SK-N-SH (cell line): ENCODE results near the gene TAS2R13. TPM values are rescaled to one million over a fixed set of nuclear protein-coding genes. Genes with fewer than 3 reads are reported as not detected.

ENCODE experiments used
- CTCF ChIA-PET: fragments of 300-600, 350-600 bp; formaldehyde crosslinking; extraction: SDS; loops from one replicate; lab custom pipeline; 2021; lab: Yijun Ruan, JAX
- POLR2A ChIA-PET: fragments of 350-600 bp; sonication (Branson Sonifier 250); formaldehyde crosslinking; extraction: SDS; loops from one replicate; lab custom pipeline; 2020; ENCODE audit warnings: antibody characterized with exemption, inconsistent platforms; lab: Yijun Ruan, JAX
- DNase-seq: peaks from one replicate; pipeline ENCODE4 v3.0.0; 2012
- H2AFZ ChIP-seq: fragments of 200-600 bp; sonication (generic); 2 replicates; pipeline ENCODE4 v1.8.1; 2016; ENCODE audit warnings: antibody characterized with exemption, mild to moderate bottlenecking, low read depth
- H3F3A ChIP-seq: fragments of 200-600 bp; sonication (generic); replicated peaks from 2 replicates; pipeline ENCODE3; 2016; ENCODE audit warnings: antibody characterized with exemption, mild to moderate bottlenecking; ENCODE audit not compliant: insufficient read depth
- H3K27ac ChIP-seq, 2 experiments: fragments of 200-500 bp in 1 of 2; fragments of 200-600 bp in 1 of 2; sonication (Bioruptor generic) in 1 of 2; sonication (generic), shearing (Covaris generic) in 1 of 2; 2 replicates each; pipeline versions ENCODE4 v1.5.1 to v1.6.1; 2014 to 2016; ENCODE audit warnings: low read depth in 2 of 2, inconsistent platforms in 1 of 2, low read length in 1 of 2, mild to moderate bottlenecking in 1 of 2, mixed read lengths in 1 of 2
- H3K27me3 ChIP-seq: fragments of 200-600 bp; sonication (generic), shearing (Covaris generic); 2 replicates; pipeline ENCODE4 v1.6.1; 2016; ENCODE audit warnings: mixed run types; ENCODE audit not compliant: insufficient read depth
- H3K36me3 ChIP-seq, 2 experiments: fragments of 200-500 bp in 1 of 2; fragments of 200-600 bp in 1 of 2; sonication (Bioruptor generic) in 1 of 2; sonication (generic) in 1 of 2; replicated peaks in 1 of 2; 2 replicates each; pipeline versions ENCODE3 to v1.5.1; 2014 to 2016; ENCODE audit warnings: low read length in 1 of 2, mild to moderate bottlenecking in 1 of 2; ENCODE audit not compliant: insufficient read depth in 2 of 2, control insufficient read depth in 1 of 2
- H3K4me1 ChIP-seq, 2 experiments: fragments of 200-500 bp in 1 of 2; fragments of 200-600 bp in 1 of 2; sonication (Bioruptor generic) in 1 of 2; sonication (generic), shearing (Covaris generic) in 1 of 2; 2 replicates each; pipeline versions ENCODE4 v1.5.1 to v1.6.1; 2014 to 2016; ENCODE audit warnings: low read depth in 1 of 2, low read length in 1 of 2, mixed run types in 1 of 2; ENCODE audit not compliant: insufficient read depth in 2 of 2, control insufficient read depth in 1 of 2
- H3K4me2 ChIP-seq: fragments of 200-600 bp; sonication (generic), shearing (Covaris generic); 2 replicates; pipeline ENCODE4 v1.6.1; 2017; ENCODE audit warnings: mixed run types
- H3K4me3 ChIP-seq, 2 experiments: fragments of 200-500 bp in 1 of 2; fragments of 200-600 bp in 1 of 2; sonication (Bioruptor generic) in 1 of 2; sonication (generic), shearing (Covaris generic) in 1 of 2; 2 replicates each; pipeline versions ENCODE4 v1.5.1 to v1.8.1; 2014 to 2016; ENCODE audit warnings: low read depth in 2 of 2, inconsistent platforms in 1 of 2, low read length in 1 of 2, mild to moderate bottlenecking in 1 of 2, mixed read lengths in 1 of 2, moderate library complexity in 1 of 2
- H3K79me2 ChIP-seq: fragments of 200-600 bp; sonication (generic); 2 replicates; pipeline ENCODE4 v1.8.1; 2017; ENCODE audit warnings: mild to moderate bottlenecking; ENCODE audit not compliant: insufficient read depth
- H3K9ac ChIP-seq: fragments of 200-600 bp; sonication (generic); 2 replicates; pipeline ENCODE4 v1.6.1; 2017; ENCODE audit warnings: mixed run types
- H3K9me2 ChIP-seq: fragments of 200-600 bp; sonication (generic); 2 replicates; pipeline ENCODE4 v1.6.1; 2017; ENCODE audit warnings: mixed run types
- H3K9me3 ChIP-seq: fragments of 200-600 bp; sonication (generic); 2 replicates; pipeline ENCODE4 v1.6.1; 2017; ENCODE audit warnings: mixed run types, mild to moderate bottlenecking, moderate library complexity
- H4K20me1 ChIP-seq: fragments of 200-600 bp; sonication (generic); 2 replicates; pipeline ENCODE4 v1.6.1; 2017; ENCODE audit warnings: mild to moderate bottlenecking, mixed run types; ENCODE audit not compliant: insufficient read depth
- CTCF ChIP-seq: fragments of 200-600 bp; sonication (generic); IDR thresholded peaks from 2 replicates; pipeline ENCODE4 v1.6.1; 2017; ENCODE audit warnings: antibody characterized with exemption, mild to moderate bottlenecking, moderate library complexity
- EZH2phosphoT487 ChIP-seq: fragments of 200-600 bp; sonication (generic); IDR thresholded peaks from 2 replicates; pipeline ENCODE4 v1.6.1; 2017; ENCODE audit warnings: low read depth, mixed run types, mild to moderate bottlenecking, antibody characterized with exemption, moderate library complexity, borderline replicate concordance
- FOSL2 ChIP-seq: IDR thresholded peaks from 2 replicates; pipeline ENCODE4 v1.4.0; 2012; ENCODE audit warnings: low read depth, mild to moderate bottlenecking, moderate library complexity, borderline replicate concordance
- GABPA ChIP-seq: IDR thresholded peaks from 2 replicates; pipeline ENCODE4 v1.4.0; 2012; ENCODE audit warnings: low read depth, mild to moderate bottlenecking
- GATA2 ChIP-seq: sonication (generic); formaldehyde crosslinking; IDR thresholded peaks from 2 replicates; pipeline ENCODE4 v1.5.0; 2020; ENCODE audit warnings: mild to moderate bottlenecking, missing genetic modification reagents
- REST ChIP-seq: IDR thresholded peaks from 2 replicates; pipeline ENCODE4 v1.6.1; 2012; ENCODE audit warnings: mild to moderate bottlenecking, low read depth, low read length, moderate library complexity
- SIN3A ChIP-seq: IDR thresholded peaks from 2 replicates; pipeline ENCODE4 v1.6.1; 2012; ENCODE audit warnings: low read depth, mild to moderate bottlenecking, low read length, moderate library complexity, borderline replicate concordance
- polyA plus RNA-seq, 3 experiments: library from polyadenylated mRNA; depleted of rRNA; stranded (reverse); fragments of >200 nt; gene quantifications; 2 replicates each; pipeline ENCODE4 v1.2.3, GENCODE V29; 2012
- TF ChIP-seq, protein P1 (sequence below): IDR thresholded peaks from 2 replicates; pipeline ENCODE4 v1.4.0; 2012; ENCODE audit warnings: low read depth, borderline replicate concordance

The TAS2R13 gene
- polyA plus RNA-seq, 1 of the 3 experiments (the other 2 are of a cell fraction) = not detected

DNA sequence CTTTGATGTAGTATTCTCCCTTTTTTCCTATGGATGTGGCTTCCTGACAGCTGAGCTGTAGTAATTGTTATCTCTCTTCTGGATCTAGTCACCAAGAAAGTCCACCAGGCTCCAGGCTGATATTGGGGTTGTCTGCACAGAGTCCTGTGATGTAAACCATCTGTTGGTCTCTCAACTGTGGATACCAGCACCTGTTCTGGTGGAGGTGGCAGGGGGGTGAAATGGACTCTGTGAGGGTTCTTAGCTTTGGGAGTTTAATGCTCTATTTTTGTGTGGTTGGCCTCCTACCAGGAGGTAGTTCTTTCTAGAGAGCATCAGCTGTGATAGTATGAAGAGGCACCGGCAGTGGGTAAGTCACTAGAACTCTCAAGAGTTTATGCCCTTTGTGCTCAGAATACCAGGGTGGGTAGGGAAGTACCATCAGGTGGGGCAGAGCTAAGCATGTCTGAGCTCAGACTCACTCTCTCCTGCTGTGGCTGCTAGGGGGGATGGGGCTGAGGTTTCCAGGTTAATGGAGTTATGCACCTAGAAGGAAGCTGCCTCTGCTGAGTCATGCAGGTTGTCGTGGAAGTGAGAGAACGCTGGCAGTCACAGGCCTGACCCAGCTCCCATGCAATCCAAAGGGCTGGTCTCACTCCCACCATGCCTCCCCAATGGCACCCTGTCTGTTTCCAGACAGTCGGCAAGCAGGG lies 32.7 kb upstream of the TAS2R13 start (continued):
- TF ChIP-seq REST = no peak
- TF ChIP-seq, all 33 proteins: peak for 0

GRCh38 chr12:10941369-10941768 lies 32.0 kb upstream of the TAS2R13 start:
- no peaks in the 10 kb centered on the region for H3K27me3 ChIP-seq
- H3F3A ChIP-seq = peaks cover 5% of the 10 kb centered on the region
- ChIA-PET CTCF (no interaction called here), POLR2A (no interaction called here)
- no peak for DNase-seq
- no peak overlapping the region for H3K4me3 ChIP-seq
- no peak overlapping the region for H3K9ac ChIP-seq
- no peak overlapping the region for H3K4me2 ChIP-seq
- no peaks in the 10 kb centered on the region for H3K79me2 ChIP-seq
- TF ChIP-seq SIN3A (no peak), FOSL2 (no peak), EZH2phosphoT487 (no peak), CTCF (no peak), GABPA (no peak), GATA2 (CRISPR knock-in tag) (no peak)
- TF ChIP-seq, protein P1, sequence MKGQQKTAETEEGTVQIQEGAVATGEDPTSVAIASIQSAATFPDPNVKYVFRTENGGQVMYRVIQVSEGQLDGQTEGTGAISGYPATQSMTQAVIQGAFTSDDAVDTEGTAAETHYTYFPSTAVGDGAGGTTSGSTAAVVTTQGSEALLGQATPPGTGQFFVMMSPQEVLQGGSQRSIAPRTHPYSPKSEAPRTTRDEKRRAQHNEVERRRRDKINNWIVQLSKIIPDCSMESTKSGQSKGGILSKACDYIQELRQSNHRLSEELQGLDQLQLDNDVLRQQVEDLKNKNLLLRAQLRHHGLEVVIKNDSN = no peak
- H3K4me1 ChIP-seq = peaks cover 0 to 4% of the 10 kb centered on the region in 2 experiments; a peak in 1 of 4 replicates
- no peaks in the 10 kb centered on the region; the same call in 1 of the 2 replicates for H3K9me2 ChIP-seq
- no peak overlapping the region for H2AFZ ChIP-seq
- no peak overlapping the region for H3K27ac ChIP-seq
- H3K9me3 ChIP-seq = peaks cover under 1% of the 10 kb centered on the region; the same call in 1 of the 2 replicates
- H3K36me3 ChIP-seq = peaks cover 0 to 2% of the 10 kb centered on the region in 2 experiments
- no peaks in the 10 kb centered on the region for H4K20me1 ChIP-seq
